A673 (cell line): ENCODE data around the gene DNAJB6.

Experiments used
- CTCF ChIP-seq: fragments of 300-800, 200-600 bp; sonication (generic); conservative IDR thresholded peaks from 2 replicates; pipeline ENCODE4 v1.5.1; 2017; ENCODE audit warnings: low read depth, mild to moderate bottlenecking, antibody characterized with exemption, low read length, moderate library complexity, mixed read lengths
- EZH2 ChIP-seq: fragments of 200-600 bp; sonication (generic); IDR thresholded peaks from 2 replicates; pipeline ENCODE4 v1.6.1; 2017; ENCODE audit warnings: borderline replicate concordance, low read depth, mild to moderate bottlenecking, mixed read lengths, antibody characterized with exemption, low read length; ENCODE audit not compliant: poor library complexity, severe bottlenecking

DNA sequence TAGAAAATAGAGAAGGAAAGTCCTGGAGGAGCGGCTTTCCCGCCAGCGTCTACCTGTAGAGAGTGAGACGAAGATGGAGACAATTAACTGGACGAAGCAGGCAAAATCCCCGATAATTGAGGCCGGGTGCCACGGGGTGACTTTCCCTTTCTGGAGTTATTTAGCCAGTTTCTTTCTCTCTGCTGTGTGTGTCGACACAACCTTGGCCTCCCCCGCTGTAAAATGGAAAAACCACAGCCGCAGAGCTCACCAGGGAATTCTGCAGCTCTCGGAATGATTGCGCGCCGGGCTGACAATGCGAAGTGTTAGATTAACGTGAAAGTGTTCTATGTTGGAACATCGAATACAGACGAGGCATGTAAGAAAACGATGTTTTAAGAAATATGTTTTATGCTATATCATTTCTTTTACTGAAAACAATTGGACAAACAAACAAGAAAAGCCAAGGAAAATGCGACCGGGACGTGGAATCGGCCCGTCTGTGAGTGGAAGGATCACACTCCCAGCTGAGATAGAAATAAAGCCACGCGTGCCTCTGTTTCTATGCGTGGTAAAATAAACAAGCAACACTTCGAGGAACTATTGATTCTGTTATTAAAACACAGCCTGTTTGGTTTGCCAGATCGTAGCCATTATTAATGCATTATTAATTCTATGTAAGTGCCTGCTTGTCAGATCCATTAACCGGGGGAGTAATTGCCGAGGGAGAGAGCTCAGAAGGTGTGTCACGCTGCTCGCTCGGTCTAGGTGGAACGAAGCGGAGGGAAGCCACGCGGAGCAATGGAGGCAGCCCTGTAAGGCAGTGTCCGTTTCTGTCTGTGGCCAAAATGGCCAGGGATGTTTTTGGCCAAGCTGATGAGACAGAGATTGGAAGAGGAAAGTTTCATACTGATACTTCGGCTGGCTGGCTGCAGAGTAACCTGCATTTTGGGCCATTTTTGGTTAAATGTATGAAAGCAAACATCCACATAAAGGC lies 129.4 kb downstream of the DNAJB6 start:
- TF ChIP-seq CTCF = no peak
- no peak for TF ChIP-seq EZH2
